WERI-Rb-1 (cell line): ENCODE measurements around the gene ITPR3.
A peak's percentile ranks its signal among the peaks of the same experiment; 100 is the strongest.

Experiments
- DNase-seq: peaks from one replicate; pipeline ENCODE4 v3.0.0-alpha.2; 2020
- H3K27ac ChIP-seq: fragments of 250-450 bp; sonication (Bioruptor Pico); 2 replicates; pipeline ENCODE4 v1.5.1; 2020; ENCODE audit warnings: mild to moderate bottlenecking, moderate library complexity
- H3K27me3 ChIP-seq: fragments of 250-450 bp; sonication (Bioruptor Pico); 2 replicates; pipeline ENCODE4 v1.5.1; 2021; ENCODE audit warnings: mild to moderate bottlenecking, low read depth, moderate library complexity; ENCODE audit not compliant: insufficient read depth, severe bottlenecking
- H3K36me3 ChIP-seq: fragments of 250-450 bp; sonication (Bioruptor Pico); 2 replicates; pipeline ENCODE4 v1.5.1; 2020; ENCODE audit warnings: mild to moderate bottlenecking, moderate library complexity
- H3K4me3 ChIP-seq: 2 replicates; pipeline ENCODE4 v1.5.1; 2011; ENCODE audit warnings: low read depth, mild to moderate bottlenecking, control low read depth, low read length
- H3K9me3 ChIP-seq: fragments of 250-450 bp; sonication (Bioruptor Pico); 2 replicates; pipeline ENCODE4 v1.5.1; 2021; ENCODE audit warnings: mild to moderate bottlenecking, moderate library complexity; ENCODE audit not compliant: severe bottlenecking
- CTCF ChIP-seq: IDR thresholded peaks from 2 replicates; pipeline ENCODE4 v1.5.1; 2011; ENCODE audit warnings: low read depth, mild to moderate bottlenecking, control low read depth, inconsistent platforms, low read length

ITPR3 gene

GRCh38 chr6:33588894-33589293 is 32.2 kb upstream of the ITPR3 start:
- H3K27ac ChIP-seq, result no peak overlapping the region
- no peak for DNase-seq
- no peak for TF ChIP-seq CTCF
- no peaks in the 10 kb centered on the region for H3K36me3 ChIP-seq
- H3K4me3 ChIP-seq, result no peak overlapping the region
- H3K9me3 ChIP-seq, result no peaks in the 10 kb centered on the region
- no peaks in the 10 kb centered on the region for H3K27me3 ChIP-seq

GRCh38 chr6:33589392-33589730 is 31.8 kb upstream of the ITPR3 start:
- DNase-seq, result no peak
- H3K9me3 ChIP-seq, result no peaks in the 10 kb centered on the region
- TF ChIP-seq CTCF, result no peak
- H3K4me3 ChIP-seq, result no peak overlapping the region
- no peak overlapping the region for H3K27ac ChIP-seq
- H3K27me3 ChIP-seq, result no peaks in the 10 kb centered on the region
- H3K36me3 ChIP-seq, result no peaks in the 10 kb centered on the region

DNA sequence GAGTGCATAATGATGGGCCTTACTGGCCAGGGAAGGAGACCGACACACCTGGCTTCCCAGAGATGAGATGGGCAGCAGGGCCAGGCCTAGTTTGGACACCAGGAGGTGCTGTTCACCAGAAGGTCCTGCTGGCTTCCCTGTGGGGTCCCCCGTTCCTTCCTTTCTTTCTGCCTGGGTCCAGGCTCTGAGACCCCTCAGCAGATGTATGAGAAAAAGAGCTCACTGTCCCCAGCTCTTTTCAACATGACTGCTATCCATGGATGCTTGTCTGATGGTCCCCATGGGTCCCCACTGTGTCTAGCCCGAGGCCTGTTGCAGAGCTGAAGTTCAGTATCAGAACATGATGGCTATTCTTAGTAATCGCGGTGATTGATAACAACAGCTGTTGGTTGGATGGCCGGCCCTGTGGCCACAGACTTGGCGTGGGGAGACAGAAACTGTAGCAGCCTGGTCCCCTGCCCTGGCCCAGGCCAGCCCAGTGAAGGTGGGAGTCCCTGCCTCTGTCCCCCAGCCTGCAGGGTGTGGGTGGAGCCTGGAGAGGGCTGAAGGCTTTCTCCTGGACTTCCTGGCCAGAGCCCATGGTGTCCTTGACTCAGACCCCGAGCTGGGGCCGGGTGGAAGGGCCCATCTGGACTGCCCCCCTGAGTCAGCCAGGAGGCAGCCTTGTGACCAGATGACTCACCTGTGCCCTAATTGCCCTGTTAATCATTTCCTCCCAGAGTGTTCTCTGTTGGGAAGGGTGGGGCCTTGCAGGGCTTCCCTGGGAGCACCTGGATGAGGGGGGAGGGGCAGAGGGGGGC is 31.2 kb upstream of the ITPR3 start:
- Histone ChIP-seq H3K27ac (peak overlapping the region; percentile 76), H3K36me3 (no peaks in the 10 kb centered on the region), H3K4me3 (peak overlapping the region; percentile 15), H3K27me3 (no peaks in the 10 kb centered on the region), H3K9me3 (no peaks in the 10 kb centered on the region)
- peak; percentile 92 for DNase-seq
- TF ChIP-seq CTCF, result peak; percentile 100

DNA sequence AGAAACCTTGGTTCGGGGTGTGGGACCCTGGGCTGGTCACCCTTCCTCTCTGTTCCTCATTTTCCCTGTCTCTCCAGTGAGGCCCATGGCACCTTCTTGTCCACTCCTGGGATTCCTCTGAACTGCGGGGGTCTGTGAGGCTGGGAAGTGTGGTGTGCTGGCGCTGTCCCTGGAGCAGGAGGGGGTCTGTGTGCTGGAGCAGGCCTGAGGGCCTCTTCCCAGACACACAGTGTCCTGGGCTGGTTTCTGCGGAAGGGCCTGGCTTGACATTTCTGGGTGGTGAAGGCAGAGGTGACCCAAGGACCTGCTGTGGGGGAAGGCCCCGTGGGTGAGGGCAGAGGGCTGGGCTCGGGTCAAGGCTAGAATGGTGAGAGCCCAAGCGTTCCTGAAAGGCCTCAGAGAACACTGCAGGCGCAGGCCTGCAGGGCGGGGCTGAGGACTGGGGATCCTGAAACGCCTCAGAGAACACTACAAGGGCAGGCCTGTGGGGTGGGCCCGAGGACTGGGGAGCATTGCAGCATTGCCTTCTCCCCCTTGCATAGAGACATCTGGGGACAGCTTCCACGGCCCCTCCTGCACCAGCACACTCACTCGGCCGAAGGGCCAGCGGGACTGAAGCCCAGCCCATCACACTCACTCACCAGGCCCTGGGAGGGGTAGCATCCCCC is 30.5 kb upstream of the ITPR3 start:
- H3K4me3 ChIP-seq, result no peak overlapping the region
- peak; percentile 56 for DNase-seq

GRCh38 chr6:33591424-33592032 is 29.6 kb upstream of the ITPR3 start:
- Histone ChIP-seq H3K27me3 (no peaks in the 10 kb centered on the region), H3K9me3 (no peaks in the 10 kb centered on the region), H3K4me3 (no peak overlapping the region), H3K27ac (peak overlapping the region; percentile 76), H3K36me3 (no peaks in the 10 kb centered on the region)
- TF ChIP-seq CTCF, result no peak
- DNase-seq, result no peak

More for the DNA sequence above, 30.5 kb upstream of the ITPR3 start:
- Histone ChIP-seq H3K9me3 (no peaks in the 10 kb centered on the region), H3K27ac (peak overlapping the region; percentile 76), H3K36me3 (no peaks in the 10 kb centered on the region), H3K27me3 (no peaks in the 10 kb centered on the region)
- TF ChIP-seq CTCF, result no peak
